Mesothelial cell of epicardium (in vitro differentiated cells): Measurements from ENCODE around the gene LEMD1. TPM values are rescaled to one million over a fixed set of nuclear protein-coding genes. Genes with fewer than 3 reads are reported as not detected.

Source experiments
- DNase-seq, 2 experiments: peaks; one replicate each; pipeline ENCODE4 v3.0.0; 2021; ENCODE audit warnings: low spot score in 2 of 2; ENCODE audit not compliant: unreplicated experiment in 2 of 2
- H3K27ac Mint-ChIP-seq: 2 replicates; pipeline ENCODE4 v1.8.0; 2021; ENCODE audit warnings: mixed read lengths
- H3K27me3 Mint-ChIP-seq: 2 replicates; pipeline ENCODE4 v1.8.0; 2021; ENCODE audit warnings: low read depth, mixed read lengths
- H3K36me3 Mint-ChIP-seq: 2 replicates; pipeline ENCODE4 v1.8.0; 2021; ENCODE audit warnings: mixed read lengths
- H3K4me1 Mint-ChIP-seq: 2 replicates; pipeline ENCODE4 v1.8.0; 2021; ENCODE audit warnings: mixed read lengths
- H3K4me3 Mint-ChIP-seq: 2 replicates; pipeline ENCODE4 v1.8.0; 2021; ENCODE audit warnings: mild to moderate bottlenecking, moderate library complexity, mixed read lengths
- H3K9me3 Mint-ChIP-seq: 2 replicates; pipeline ENCODE4 v1.8.0; 2021; ENCODE audit warnings: mixed read lengths
- CTCF ChIP-seq: fragments of 200-600 bp; sonication (generic); IDR thresholded peaks from one replicate; pipeline ENCODE4 v1.5.0; 2021; ENCODE audit warnings: antibody characterized with exemption; ENCODE audit not compliant: unreplicated experiment
- total RNA-seq: library from RNA; stranded (reverse); gene quantifications from 3 replicates; pipeline ENCODE4 v1.2.1, GENCODE V29; 2021

Gene LEMD1
- total RNA-seq, 1 donor from 2014 or later, result 1.3 TPM

GRCh38 chr1:205456868-205457745 is 35.3 kb upstream of the LEMD1 start:
- Mint-ChIP-seq H3K4me3 (peak overlapping the region; percentile 63), H3K9me3 (no peaks in the 10 kb centered on the region), H3K27me3 (peaks cover 90% of the 10 kb centered on the region), H3K27ac (no peak overlapping the region), H3K36me3 (no peaks in the 10 kb centered on the region), H3K4me1 (peaks cover 19% of the 10 kb centered on the region)
- DNase-seq, result no peak
- TF ChIP-seq CTCF, result no peak

GRCh38 chr1:205456383-205456867 is 34.6 kb upstream of the LEMD1 start:
- DNase-seq, result no peak
- Mint-ChIP-seq H3K27ac (no peak overlapping the region), H3K36me3 (no peaks in the 10 kb centered on the region)

DNA sequence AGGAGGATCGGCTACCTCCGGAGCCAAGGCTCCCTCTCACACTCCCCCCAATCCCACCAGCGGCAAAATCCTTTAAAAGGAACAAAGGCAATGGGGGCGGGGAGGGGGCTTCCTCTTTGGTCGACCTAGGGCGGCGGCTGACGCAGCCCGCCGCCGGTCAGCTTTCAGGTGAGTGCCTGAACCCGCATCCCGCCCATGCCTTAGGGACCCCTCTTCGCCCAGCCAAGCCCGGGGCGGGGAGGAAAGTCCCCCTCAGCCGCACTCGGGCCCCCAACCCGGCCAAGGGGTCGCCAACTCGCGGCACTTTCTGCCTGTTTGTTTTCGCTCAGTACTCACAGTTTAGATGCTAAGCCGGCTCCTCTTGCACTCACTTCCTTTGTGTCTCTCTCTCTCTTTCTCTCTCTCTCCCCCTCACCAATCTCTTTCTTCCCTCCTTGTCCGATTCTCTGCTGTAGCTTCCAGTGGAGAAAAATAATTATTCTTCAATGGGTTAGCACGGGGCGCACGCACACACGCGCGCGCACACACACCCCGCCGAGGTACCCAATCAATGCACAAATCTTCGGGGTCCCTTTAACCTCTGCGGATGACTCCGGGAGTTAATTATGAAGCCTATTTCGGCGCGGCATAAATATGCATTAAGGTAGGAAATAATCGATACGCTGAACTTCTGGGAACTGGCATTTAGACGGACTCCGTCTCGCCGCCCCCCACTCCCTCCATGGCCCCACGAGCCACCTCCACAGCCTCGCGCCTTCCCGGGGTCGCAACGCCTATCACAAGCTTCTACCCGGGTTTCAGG is 33.9 kb upstream of the LEMD1 start, which contains the start of gene BLACAT1:
BLACAT1 (minus strand) TSS at position 465 of the 802 bp plus-strand sequence.
- H3K27me3 Mint-ChIP-seq, result peaks cover 87% of the 10 kb centered on the region
- H3K36me3 Mint-ChIP-seq, result no peaks in the 10 kb centered on the region
- peaks cover 30% of the 10 kb centered on the region for H3K4me1 Mint-ChIP-seq
- H3K4me3 Mint-ChIP-seq, result peak within 1 kb of the TSS; percentile 63
- H3K27ac Mint-ChIP-seq, result no peak within 1 kb of the TSS
- TF ChIP-seq CTCF, result no peak
- no peaks in the 10 kb centered on the region for H3K9me3 Mint-ChIP-seq
- no peak for DNase-seq

More at GRCh38 chr1:205456383-205456867, 34.6 kb upstream of the LEMD1 start:
- Mint-ChIP-seq H3K9me3 (no peaks in the 10 kb centered on the region), H3K27me3 (peaks cover 91% of the 10 kb centered on the region), H3K4me3 (peak overlapping the region; percentile 63), H3K4me1 (peaks cover 23% of the 10 kb centered on the region)
- no peak for TF ChIP-seq CTCF

GRCh38 chr1:205454903-205455335 is 33.1 kb upstream of the LEMD1 start:
- no peak for DNase-seq
- no peak overlapping the region for H3K27ac Mint-ChIP-seq
- TF ChIP-seq CTCF, result no peak
- no peak overlapping the region for H3K4me3 Mint-ChIP-seq
- H3K4me1 Mint-ChIP-seq, result peaks cover 38% of the 10 kb centered on the region
- no peaks in the 10 kb centered on the region for H3K9me3 Mint-ChIP-seq
- H3K27me3 Mint-ChIP-seq, result peaks cover 82% of the 10 kb centered on the region
- no peaks in the 10 kb centered on the region for H3K36me3 Mint-ChIP-seq

DNA sequence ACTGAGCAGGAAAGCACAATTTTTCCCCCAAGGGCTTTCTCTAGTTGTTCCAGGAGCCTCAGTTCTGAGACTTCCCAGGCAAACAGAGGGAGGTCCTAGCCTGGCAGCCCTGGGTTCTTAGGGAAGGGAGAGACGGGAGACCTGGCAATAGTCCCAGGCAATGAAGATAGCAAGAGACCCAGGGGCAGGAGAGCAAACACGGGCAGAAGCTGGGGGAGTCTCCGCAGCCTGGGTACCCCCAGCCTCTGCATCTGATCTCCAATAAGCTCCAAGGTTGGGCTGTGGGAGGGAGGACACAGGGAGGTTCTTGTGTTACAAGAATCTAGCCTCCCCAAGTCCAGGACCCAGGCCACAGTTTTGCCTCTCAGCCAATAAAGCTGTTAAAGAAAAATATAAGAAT is 31.6 kb upstream of the LEMD1 start:
- Mint-ChIP-seq H3K27ac (no peak overlapping the region), H3K9me3 (no peaks in the 10 kb centered on the region), H3K4me3 (no peak overlapping the region), H3K4me1 (peaks cover 51% of the 10 kb centered on the region), H3K27me3 (peaks cover 69% of the 10 kb centered on the region), H3K36me3 (no peaks in the 10 kb centered on the region)
- TF ChIP-seq CTCF, result no peak
- no peak for DNase-seq
